Hematopoietic multipotent progenitor cell treated with erythropoietin and hydrocortisone succinate and interleukin-3 and kit ligand, for 4 days (in vitro differentiated cells): Measurements from ENCODE around the gene OTOGL.
"Not testable (repeated sequence)": the region's sequence is repeated elsewhere in the genome, so short reads cannot be mapped to it uniquely, and the experiment has no call there.

Experiments used
- DNase-seq: peaks from one replicate; pipeline ENCODE4 v3.0.0-alpha.2; 2015

Gene OTOGL

DNA sequence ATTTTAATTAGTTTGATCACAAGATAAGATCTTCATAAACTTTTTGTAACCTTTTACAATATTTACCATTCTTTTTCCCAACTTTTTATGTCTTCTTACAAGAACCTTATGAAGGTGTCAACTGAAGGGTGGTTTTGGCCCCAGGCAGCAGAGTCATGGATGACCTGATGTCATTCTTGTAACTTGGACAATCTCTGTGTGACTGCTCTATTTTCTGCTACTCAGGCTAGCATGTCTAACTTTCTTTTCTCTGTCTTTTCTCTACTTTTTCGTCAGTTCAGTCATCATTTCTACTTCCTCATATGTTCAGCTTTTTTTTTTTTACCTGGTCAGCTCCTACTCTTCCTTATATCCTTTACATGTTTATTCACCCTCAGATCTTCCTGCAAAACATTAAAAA lies 194.0 kb downstream of the OTOGL start:
- DNase-seq, result no peak

- DNase-seq, result no peak
These were observed 194.4 kb downstream of the OTOGL start for GRCh38 chr12:80293759-80294158.

DNA sequence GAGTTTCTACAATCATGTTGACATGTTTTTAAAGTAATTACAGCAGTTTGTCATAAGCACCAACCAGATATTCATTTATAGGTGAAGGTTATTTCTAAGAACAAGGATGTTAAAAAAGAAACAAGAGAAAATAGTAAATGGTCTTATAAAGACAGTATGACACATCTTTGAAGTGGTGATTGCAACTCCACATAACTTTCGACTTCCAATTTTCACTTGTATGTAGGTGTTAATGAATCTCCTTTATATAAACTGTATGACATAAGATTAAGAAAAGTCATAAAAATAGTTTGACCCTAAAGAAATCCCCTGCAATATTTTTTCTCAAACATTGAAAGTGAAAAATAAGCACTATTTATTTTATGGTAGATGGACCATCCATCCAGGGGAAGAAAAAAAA lies 199.9 kb downstream of the OTOGL start:
- DNase-seq, result no peak

DNA sequence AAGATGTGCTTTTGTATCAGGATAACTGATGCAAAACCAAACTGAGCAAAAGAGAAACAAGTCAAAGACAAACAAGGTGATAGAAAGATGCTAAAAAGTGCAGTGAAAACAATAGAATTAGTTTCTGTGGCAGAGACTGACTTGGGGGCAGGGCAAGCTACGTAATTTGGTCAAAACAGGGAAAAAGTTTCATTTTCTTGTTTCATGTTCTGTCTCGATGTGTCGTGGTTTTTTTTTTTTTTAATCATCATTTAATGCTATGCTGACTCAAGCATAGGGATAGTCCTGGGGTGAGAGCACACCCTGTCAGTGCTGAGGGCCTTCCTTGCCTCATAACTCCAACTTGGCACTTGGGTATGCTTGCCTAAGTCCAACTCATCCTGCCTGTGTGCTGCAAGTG lies 200.6 kb downstream of the OTOGL start:
- no peak for DNase-seq

DNA sequence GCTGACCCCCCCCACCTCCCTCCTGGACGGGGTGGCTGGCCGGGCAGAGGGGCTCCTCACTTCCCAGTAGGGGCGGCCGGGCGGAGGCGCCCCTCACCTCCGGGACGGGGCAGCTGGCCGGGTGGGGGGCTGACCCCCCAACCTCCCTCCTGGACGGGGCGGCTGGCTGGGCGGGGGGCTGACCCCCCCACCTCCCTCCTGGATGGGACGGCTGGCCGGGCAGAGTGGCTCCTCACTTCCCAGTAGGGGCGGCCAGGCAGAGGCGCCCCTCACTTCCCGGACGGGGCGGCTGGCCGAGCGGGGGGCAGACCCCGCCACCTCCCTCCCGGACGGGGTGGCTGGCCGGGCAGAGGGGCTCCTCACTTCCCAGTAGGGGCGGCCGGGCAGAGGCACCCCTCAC lies 208.1 kb downstream of the OTOGL start:
- not testable (repeated sequence) for DNase-seq

DNA sequence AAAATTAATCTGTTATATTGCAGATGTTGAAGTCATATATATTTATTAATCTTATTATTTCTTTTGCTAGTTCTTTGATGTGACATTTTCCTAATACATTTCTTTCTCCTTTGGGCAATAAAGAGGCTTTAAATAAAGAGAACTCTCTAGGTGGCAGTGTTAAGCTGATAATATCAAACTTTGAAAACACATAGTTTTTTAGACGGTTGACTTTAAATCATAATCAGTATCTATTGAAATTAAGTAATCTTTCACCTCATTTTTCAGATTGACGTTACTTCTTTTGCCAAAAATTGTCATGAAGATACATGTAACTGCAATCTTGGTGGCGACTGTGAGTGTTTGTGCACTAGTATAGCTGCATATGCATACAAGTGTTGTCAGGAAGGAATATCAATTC lies 213.9 kb downstream of the OTOGL start:
- DNase-seq, result peak; percentile 10

DNA sequence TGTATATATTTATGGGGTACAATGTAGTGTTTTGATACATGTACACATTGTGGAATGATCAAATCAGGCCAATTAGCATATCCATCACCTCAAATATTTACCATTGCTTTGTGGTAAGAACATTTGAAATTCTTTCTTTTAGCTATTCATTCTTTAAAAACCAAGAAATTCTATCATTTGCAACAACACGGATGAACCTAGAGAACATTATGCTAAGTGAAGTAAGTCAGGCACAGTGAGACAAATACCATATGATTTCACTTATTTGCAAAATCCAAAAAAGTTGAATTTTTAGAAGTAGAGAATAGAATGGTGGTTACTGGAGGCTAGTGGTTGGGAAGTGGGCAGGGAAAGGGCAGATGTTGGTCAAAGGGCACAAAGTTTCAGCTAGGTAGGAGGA lies 215.4 kb downstream of the OTOGL start:
- DNase-seq, result no peak

DNA sequence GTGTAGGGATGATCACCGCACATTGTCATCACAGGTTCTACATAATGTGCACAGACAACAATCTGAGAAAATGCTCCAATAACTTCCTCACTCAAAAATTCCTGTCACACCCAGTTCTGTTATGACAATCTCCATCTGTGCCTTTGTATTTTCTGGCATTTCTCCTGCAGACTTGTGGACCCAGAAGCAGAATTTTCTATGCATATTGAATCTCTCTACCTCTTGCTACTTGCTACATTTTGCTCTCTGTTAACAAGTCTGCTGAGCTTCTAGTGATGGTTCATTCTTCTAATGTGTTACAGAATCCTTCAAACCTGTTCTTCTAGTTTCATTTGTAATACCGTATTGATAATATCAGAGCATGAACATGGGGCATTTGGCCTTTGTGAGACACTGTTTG lies 216.9 kb downstream of the OTOGL start:
- no peak for DNase-seq

DNA sequence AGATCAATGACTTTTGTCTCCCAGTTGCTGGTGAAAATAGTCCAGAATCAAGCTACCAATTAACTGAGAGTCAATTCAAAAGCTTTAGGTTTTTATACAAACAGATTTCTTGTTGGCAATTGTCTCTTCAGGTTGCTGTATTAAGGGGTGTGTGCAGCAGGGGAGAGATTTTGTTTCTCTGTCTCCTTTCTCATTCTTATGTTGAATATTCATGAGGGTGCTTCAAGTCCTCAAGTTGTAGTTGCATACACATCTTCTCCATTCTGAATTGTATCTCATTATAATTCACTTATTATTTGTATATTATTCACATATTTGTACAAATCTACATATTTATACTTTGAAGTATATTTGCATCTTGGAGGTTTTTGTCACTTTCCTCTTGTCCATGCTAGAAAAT lies 218.0 kb downstream of the OTOGL start:
- no peak for DNase-seq

DNA sequence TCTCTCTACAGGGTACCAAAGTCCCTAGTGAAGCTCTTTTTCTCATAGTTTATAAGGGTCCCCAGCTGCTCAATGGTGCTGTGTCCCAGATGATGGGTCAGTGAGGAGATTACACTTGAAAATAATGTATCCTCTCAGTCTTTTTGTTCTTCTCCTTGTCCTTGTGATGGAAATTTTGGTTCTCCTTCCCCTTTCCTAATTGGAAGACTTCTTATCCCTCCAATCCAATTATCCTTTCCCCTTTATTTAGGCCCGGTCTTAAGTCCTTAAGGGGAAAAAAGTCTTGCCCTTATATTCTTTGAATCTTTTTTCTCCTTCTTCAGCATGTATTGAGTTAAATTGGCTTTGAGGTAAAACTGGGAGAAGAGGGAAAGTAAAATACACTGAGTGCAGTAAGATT lies 218.6 kb downstream of the OTOGL start:
- no peak for DNase-seq

DNA sequence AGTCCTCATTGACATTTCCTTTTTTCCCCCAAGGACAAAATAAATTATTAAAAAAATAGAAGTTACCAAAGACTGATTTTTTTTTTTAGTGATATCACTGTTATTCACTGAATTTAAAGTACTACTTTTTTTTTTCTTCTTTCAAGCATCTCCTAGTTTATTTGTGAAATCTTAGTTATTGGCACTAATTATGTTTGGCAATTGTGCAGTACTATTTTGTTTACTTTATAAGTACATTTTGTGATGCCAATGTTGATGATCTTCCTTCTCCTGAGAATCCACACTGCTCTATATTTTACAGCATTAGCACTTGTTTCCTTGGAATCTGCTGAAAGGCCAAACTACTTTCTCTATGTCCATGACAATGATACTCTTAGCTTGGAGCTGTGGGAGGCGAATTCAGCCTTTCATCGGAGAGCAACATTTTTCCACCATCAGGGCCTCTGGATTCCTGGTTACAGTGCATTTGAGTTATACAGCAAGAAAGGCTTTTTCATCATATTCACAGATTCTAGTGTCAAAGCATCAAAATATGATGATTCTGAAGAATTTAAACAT lies 220.9 kb downstream of the OTOGL start:
- no peak for DNase-seq

- DNase-seq, result no peak
These were observed 222.3 kb downstream of the OTOGL start for GRCh38 chr12:80321653-80322052.

- no peak for DNase-seq
These were observed 226.0 kb downstream of the OTOGL start for GRCh38 chr12:80325167-80325959.

- DNase-seq, result no peak
These were observed 233.5 kb downstream of the OTOGL start for GRCh38 chr12:80332827-80333226.

DNA sequence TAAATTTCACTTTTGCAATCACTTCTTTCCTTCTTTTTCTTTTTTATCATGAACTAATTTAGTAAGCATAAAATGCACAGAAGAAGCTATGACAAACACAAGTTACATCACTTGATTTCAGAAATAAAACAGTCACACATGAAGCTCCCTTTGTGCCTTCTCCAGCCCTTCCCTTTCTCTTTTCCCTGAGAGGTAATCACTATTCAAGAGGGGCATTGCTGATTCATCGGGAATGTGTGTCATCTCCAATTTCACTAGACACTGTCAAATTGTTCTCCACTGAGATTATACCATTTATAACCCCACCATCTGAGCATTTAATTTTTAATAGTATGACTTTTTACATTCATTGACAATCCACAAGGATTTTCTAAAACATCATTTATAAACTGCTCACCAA lies 253.1 kb downstream of the OTOGL start:
- DNase-seq, result no peak

- no peak for DNase-seq
These were observed 253.9 kb downstream of the OTOGL start for GRCh38 chr12:80353254-80353653.

- DNase-seq, result peak; percentile 8
These were observed 256.8 kb downstream of the OTOGL start for GRCh38 chr12:80356097-80356496.

- no peak for DNase-seq
These were observed 260.4 kb downstream of the OTOGL start for GRCh38 chr12:80359703-80360102.

GRCh38 chr12:80364056-80364455 lies 264.7 kb downstream of the OTOGL start:
- DNase-seq, result no peak

- DNase-seq, result peak; percentile 2
These were observed 274.3 kb downstream of the OTOGL start for GRCh38 chr12:80373666-80374065.

DNA sequence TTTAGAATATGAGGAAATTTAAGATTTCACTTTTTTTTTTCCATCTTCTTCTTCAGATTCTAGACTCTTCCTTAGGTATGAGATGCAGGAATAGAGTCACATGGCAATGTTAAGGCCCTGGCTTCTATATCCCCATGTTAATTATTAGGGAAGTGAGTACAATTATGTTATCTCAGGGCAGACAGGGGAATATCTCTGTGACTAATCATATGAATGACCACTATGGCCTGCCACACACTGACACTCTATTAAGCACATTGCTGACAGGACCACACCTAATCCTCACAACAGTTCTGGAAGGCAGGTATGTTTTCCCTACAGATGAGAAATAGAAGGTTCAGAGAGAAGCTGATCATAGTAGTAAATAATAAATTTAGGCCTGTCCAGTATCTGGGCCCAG lies 275.3 kb downstream of the OTOGL start:
- no peak for DNase-seq

GRCh38 chr12:80377140-80377794 lies 277.9 kb downstream of the OTOGL start:
- no peak for DNase-seq

- DNase-seq, result no peak
These were observed 281.8 kb downstream of the OTOGL start for GRCh38 chr12:80381121-80381520.

- DNase-seq, result no peak
These were observed 282.9 kb downstream of the OTOGL start for GRCh38 chr12:80382254-80382653.
